Measurements from ENCODE around the gene ANKS1A. TPM values are rescaled to one million over a fixed set of nuclear protein-coding genes. Genes with fewer than 3 reads are reported as not detected.
A peak's percentile ranks its signal among the peaks of the same experiment; 100 is the strongest.

The ANKS1A gene
- total RNA-seq, 1 experiment from 2014 or later, result 26.5 TPM

DNA sequence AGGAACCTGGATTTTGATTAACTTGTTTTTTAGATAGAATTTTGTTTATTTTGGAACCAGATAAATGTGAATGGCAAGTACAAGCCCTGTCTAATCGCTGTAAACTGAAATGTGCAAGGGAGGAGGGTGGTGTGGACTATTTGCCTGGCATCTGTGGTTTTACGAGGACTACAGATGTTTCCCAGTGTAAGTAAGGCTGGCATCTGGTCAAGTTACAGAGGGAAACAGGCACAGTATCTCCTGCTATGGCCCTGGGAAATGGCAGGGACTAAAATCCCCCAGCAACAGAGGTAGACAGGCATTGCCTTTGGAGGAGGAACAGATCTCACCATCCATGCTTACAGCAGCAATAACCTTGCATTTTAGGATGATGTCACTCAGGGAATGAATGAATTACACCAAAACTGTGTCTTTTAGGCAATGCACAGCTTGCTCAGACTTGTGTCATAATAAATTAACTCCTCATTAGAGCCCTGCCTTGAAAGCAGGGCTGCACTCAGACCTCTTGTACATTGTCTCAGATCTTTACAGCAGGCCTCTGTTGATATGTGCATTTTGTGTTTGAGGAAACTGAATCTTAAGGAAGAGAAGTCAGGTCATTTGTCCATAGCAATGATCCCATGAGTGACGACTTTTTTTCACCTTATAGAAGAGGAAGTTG lies 155.8 kb downstream of the ANKS1A start:
- Histone ChIP-seq H2BK12ac (ENCODE audit: insufficient read length, low read depth, low read length) (no peak overlapping the region), H4K5ac (ENCODE audit: insufficient read length, low read depth, low read length) (no peak overlapping the region), H3K27ac (ENCODE audit: insufficient read length, low read depth, low read length) (peak overlapping the region; percentile 27), H2BK15ac (ENCODE audit: low read depth, low read length) (no peak overlapping the region), H4K91ac (ENCODE audit: insufficient read length, low read depth, low read length) (no peak overlapping the region), H3K27me3 (ENCODE audit: insufficient read depth, low read length) (no peaks in the 10 kb centered on the region), H3K23me2 (ENCODE audit: insufficient read length, low read depth, low read length, poor library complexity, severe bottlenecking) (no peaks in the 10 kb centered on the region), H2BK5ac (ENCODE audit: insufficient read length, low read length) (no peak overlapping the region), H3K9me3 (ENCODE audit: control insufficient read depth, low read depth, low read length) (no peaks in the 10 kb centered on the region), H3K56ac (ENCODE audit: insufficient read length, low read depth, low read length) (no peak overlapping the region), H3T11ph (ENCODE audit: low read length) (no peak overlapping the region), H2BK120ac (ENCODE audit: low read depth, low read length, poor library complexity, severe bottlenecking) (no peak overlapping the region), H3K4me2 (ENCODE audit: insufficient read depth, insufficient read length, low read length) (no peak overlapping the region), H3K79me1 (ENCODE audit: insufficient read depth, low read depth, low read length, poor library complexity, severe bottlenecking) (no peaks in the 10 kb centered on the region), H2AK5ac (ENCODE audit: insufficient read length, low read length) (peak overlapping the region; percentile 4), H3K9ac (ENCODE audit: extremely low read depth, insufficient read length, low read length) (no peak overlapping the region), H4K20me1 (ENCODE audit: control insufficient read depth, insufficient read depth, insufficient read length) (no peaks in the 10 kb centered on the region), H3K79me2 (ENCODE audit: insufficient read depth, low read length) (no peaks in the 10 kb centered on the region), H4K8ac (replicated peaks; ENCODE audit: insufficient read length, low read depth, low read length) (no peak overlapping the region), H3K18ac (ENCODE audit: insufficient read length, low read depth, low read length) (peak overlapping the region; percentile 18), H2BK20ac (ENCODE audit: low read depth, low read length, poor library complexity, severe bottlenecking) (no peak overlapping the region), H3K23ac (ENCODE audit: insufficient read length, low read depth, low read length) (no peak overlapping the region), H2AFZ (ENCODE audit: low read length) (no peak overlapping the region), H3K4me1 (ENCODE audit: insufficient read depth, low read length) (peaks cover 28% of the 10 kb centered on the region), H3K14ac (ENCODE audit: insufficient read depth, low read length) (no peak overlapping the region), H3K4ac (ENCODE audit: low read depth, low read length) (no peak overlapping the region)
- TF ChIP-seq, protein P1, sequence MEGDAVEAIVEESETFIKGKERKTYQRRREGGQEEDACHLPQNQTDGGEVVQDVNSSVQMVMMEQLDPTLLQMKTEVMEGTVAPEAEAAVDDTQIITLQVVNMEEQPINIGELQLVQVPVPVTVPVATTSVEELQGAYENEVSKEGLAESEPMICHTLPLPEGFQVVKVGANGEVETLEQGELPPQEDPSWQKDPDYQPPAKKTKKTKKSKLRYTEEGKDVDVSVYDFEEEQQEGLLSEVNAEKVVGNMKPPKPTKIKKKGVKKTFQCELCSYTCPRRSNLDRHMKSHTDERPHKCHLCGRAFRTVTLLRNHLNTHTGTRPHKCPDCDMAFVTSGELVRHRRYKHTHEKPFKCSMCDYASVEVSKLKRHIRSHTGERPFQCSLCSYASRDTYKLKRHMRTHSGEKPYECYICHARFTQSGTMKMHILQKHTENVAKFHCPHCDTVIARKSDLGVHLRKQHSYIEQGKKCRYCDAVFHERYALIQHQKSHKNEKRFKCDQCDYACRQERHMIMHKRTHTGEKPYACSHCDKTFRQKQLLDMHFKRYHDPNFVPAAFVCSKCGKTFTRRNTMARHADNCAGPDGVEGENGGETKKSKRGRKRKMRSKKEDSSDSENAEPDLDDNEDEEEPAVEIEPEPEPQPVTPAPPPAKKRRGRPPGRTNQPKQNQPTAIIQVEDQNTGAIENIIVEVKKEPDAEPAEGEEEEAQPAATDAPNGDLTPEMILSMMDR (conservative IDR thresholded peaks at IDR 0.05), result no peak
- Mint-ChIP-seq H3K4me1 (peaks cover 3 to 5% of the 10 kb centered on the region in 2 experiments), H3K36me3 (ENCODE audit: insufficient read depth in 1 of 3, low read depth in 3 of 3) (peaks cover under 1 to 14% (median 8%) of the 10 kb centered on the region in 3 experiments; a peak in 4 of 7 replicates), H3K27ac (peak overlapping the region in 2 of 3 experiments; percentile 95 to 99; a peak in 6 of 7 replicates), H3K27me3 (ENCODE audit: low read depth) (no peaks in the 10 kb centered on the region), H3K9me3 (no peaks in the 10 kb centered on the region), H3K4me3 (peak overlapping the region in 1 of 2 experiments; percentile 21; a peak in 1 of 5 replicates)
- WGBS (ENCODE audit: extremely low coverage, insufficient read length, low lambda C conversion rate), result no CpG with 5 or more reads among the region's 3 CpGs
- DNase-seq, result no peak

All from H9 (cell line).